NK-92 treated with Interleukin-12 subunit alpha and Interleukin-12 subunit beta, amount 100 ng/mL, for 24 hours (cell line): ENCODE results near the gene PTPN11.
"Not testable (repeated sequence)": the region's sequence is repeated elsewhere in the genome, so short reads cannot be mapped to it uniquely, and the experiment has no call there.

Source experiments
- DNase-seq: peaks from one replicate; lab custom pipeline; 2025; lab: John Stamatoyannopoulos, UW

PTPN11 gene

GRCh38 chr12:112418608-112419296 is at the start of gene PTPN11:
Gene PTPN11, plus strand, starts transcription at chr12:112418947. Its CDS starts 165 bp downstream, at chr12:112419112.
- peak; percentile 71 for DNase-seq

DNA sequence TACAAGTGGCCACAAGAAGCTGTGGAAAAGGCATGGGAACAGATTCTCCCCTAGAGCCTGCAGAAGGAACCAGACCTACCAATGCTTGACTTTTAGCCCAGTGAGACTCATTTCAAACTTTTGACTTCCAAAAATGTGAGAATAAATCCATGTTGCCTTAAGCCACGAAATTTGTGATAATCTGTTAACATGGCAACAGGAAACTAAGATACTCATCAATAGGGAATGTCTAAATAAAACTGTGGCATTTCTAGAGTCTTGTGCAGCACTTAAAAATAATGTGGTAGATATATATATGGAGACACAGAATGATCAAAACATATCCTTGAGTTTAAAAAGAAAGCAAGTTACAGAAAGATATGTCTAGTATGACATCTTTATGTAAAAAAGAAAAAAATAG is 48.5 kb upstream of the PTPN11 start:
- no peak for DNase-seq

- no peak for DNase-seq
These were observed 47.8 kb upstream of the PTPN11 start for GRCh38 chr12:112370868-112371510.

- DNase-seq = no peak
These were observed 44.5 kb upstream of the PTPN11 start for GRCh38 chr12:112374166-112374740.

DNA sequence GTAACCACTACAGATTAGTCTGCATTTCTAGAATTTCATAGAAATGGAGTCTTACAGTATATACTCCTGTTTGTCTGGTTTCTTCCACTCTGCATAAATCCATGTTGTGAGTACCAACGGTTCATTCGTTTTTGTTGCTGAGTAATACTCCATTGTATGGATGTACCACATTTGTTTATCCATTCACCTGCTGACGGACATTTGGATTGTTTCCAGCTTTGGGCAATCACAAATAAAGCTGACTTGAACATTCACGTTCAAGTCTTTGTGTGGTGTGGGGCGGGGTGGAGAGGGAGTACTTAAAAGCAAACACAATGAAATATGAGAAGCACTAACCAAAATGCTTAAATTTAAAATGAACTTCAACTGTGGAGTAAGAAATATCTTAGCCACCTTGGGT is 43.6 kb upstream of the PTPN11 start:
- no peak for DNase-seq

GRCh38 chr12:112380663-112381405 is 37.9 kb upstream of the PTPN11 start:
- no peak for DNase-seq

GRCh38 chr12:112381406-112381882 is 37.3 kb upstream of the PTPN11 start:
- peak; percentile 33 for DNase-seq

DNA sequence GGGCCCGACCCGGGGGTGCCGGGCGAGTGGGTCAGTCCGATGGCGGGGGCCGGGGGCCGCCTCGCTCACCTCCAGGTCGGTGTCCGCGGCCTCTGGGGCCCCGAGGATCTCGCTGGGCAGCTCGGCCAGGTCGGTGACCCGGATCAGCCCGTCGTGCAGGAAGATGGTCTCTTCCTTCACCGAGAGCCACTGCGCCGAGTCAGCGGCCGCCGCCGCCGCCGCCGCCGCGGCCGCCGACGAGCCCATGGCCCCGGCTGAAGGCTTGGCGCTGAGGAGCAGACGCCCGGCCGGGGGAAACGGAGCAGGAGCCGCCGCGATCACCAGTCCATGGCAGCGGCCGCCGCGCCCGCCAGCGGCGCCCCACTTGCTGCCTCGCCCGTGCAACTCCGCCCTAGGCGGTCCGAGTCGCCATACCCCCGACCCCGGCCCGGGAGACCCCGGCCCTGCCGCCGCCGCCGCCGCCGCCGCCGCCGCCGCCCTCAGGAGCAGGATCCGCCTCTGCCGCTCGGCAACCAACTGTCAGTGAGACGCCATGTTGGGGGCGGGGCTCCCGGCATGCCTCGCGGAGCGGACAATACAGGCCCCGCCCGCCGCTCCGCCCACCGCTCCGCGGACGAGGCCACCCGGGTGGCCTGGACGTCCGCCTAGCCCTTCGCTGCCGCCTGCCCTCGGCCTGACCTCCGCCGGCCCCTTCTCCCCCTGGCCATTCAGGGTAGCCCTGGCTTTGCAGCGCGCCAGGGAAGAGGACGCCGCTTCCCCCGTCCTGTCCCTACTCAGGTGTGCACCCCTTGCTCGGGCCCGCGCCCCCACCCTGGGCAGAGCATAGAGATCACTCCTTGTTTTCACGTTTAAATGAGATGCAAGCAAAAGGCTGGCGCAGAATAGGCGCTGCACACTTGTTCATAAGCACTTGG is 36.6 kb upstream of the PTPN11 start, which contains the start of gene HECTD4:
Gene HECTD4, minus strand, starts transcription at position 549 of the 914 bp plus-strand sequence. Its CDS starts 303 bp downstream, at position 246.
- peak; percentile 86 for DNase-seq

DNA sequence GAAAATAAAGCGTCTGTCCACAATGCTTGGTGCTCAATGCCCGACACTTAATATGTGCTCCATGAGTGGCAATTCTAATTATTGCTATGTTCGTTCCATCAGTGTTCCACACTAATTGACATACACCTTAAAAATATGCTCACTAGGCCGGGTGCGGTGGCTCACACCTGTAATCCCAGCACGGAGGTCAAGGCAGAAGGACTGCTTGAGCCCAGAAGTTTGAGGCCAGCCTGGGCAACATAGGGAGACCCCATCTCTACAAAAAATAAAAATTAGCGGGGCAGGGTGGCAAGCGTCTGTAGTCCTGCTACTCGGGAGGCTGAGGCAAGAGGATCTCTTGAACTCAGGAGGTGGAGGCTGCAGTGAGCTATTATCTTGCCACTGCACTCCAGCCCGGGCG is 35.9 kb upstream of the PTPN11 start:
- no peak for DNase-seq

DNA sequence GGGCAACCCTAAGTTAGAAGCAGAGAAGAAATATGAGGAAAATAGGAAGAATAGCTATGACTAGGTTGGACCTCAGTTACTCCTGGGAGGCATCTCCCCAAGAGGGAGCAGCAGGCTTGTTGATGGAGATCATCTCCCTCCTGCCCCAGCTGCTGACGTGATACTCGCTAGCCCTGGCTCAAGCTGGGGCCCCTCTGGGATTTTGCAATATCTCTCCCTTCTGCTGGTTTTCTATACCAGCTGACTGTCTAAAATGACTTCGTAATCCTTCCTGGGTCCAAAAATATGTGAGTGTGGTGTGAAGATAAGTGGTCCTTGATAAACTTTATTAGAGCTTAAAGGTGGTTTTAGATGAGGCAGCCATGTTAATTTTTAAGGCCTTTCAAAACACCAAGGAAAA is 32.0 kb upstream of the PTPN11 start:
- DNase-seq = no peak

DNA sequence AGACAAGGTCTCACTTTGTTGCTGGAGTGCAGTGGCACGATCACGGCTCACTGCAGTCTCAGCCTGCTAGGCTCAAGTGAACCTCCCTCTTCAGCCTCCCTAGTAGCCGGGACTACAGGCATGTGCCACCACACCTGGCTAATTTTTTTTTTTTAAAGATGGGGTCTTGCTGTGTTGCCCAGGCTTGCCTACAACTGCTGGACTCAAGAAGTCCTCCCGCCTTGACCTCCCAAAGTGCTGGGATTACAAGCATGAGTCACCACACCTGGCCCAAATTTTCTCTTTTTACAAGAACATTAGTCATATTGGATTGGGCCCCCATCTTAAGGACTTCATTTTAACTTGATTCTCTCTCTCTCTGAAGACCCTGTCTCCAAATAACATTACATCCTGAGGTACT is 29.5 kb upstream of the PTPN11 start:
- DNase-seq = no peak

DNA sequence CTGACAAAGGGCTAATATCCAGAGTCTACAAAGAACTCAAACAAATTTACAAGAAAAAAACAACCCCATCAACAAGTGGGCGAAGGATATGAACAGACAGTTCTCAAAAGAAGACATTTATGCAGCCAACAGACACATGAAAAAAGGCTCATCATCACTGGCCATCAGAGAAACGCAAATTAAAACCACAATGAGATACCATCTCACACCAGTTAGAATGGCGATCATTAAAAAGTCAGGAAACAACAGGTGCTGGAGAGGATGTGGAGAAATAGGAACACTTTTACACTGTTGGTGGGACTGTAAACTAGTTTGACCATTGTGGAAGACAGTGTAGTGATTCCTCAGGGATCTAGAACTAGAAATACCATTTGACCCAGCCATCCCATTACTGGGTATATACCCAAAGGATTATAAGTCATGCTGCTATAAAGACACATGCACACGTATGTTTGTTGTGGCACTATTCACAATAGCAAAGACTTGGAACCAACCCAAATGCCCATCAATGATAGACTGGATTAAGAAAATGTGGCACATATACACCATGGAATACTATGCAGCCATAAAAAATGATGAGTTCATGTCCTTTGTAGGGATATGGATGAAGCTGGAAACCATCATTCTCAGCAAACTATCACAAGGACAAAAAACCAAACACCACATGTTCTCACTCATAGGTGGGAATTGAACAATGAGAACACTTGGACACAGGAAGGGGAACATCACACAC is 28.7 kb upstream of the PTPN11 start:
- not testable (repeated sequence) for DNase-seq

DNA sequence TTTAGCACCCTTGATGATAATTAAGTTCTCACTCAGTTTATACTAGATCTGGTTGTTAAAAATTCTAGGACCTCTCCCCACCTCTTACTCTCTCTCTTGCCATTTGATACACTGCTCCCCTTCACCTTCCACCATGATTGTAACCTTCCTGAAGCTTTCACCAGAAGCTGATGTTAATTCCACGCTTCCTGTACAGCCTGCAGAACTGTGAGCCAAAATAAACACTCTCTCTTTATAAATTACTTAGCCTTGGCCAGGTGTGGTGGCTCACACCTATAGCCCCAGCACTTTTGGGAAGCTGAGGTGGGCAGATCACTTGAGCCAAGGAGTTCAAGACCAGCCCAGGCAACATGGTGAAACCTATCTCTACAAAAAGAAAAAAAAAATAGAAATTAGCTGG is 25.4 kb upstream of the PTPN11 start:
- no peak for DNase-seq

DNA sequence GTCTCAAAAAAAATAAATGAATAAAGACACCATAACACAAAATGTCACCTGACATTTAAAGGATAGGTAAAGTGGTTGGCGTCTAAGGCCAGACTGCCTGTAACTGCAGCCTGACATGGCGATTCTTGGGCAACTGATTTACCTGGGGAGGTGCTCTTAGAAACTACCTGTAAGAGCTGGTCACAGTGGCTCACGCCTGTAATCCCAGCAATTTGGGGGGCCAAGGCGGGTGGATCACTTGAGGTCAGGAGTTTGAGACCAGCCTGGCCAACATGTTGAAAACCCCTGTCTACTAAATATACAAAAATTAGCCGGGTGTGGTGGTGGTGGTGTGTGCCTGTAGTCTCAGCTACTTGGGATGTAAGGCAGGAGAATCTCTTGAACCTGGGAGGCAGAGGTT is 17.7 kb upstream of the PTPN11 start:
- no peak for DNase-seq

GRCh38 chr12:112401903-112402498 is 16.7 kb upstream of the PTPN11 start:
- DNase-seq = no peak

- DNase-seq = no peak
These were observed 11.9 kb upstream of the PTPN11 start for GRCh38 chr12:112406519-112407488.

DNA sequence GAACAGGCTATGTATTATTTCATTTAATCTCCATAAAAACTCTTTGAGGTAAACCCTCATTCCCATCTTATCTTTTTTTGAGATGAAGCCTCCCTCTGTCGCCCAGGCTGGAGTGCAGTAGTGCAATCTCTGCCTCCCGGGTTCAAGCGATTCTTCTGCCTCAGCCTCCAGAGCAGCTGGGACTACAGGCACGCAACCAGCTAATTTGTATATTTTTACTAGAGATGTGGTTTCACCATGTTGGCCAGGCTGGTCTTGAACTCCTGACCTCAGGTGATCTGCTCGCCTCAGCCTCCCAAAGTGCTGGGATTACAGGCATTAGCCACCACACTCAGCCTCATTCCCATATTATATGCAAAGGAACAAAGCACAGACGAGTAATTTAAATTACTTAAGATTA is 11.1 kb upstream of the PTPN11 start:
- DNase-seq = not testable (repeated sequence)

DNA sequence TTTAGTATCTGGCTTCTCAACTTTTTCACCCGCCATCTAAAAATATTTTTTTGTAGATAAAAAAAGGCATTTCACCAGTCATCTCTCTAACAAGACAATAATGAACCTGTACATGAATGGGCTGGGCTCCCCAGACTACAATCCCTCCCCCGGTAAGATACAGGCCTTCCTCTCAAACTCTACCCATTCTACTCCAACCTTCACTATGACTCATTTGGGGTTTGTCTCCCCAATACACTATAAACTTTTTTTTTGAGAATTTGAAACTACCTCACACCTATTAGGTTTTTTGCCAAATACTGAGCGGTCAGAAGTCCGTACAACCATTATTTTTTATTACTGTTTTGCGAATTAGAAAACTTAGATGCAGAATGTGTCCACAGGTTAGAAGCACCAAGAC is 10.1 kb upstream of the PTPN11 start:
- DNase-seq = no peak
